IPS DF 6.9 (cell line): ENCODE results near the gene JCAD.
"Not testable (repeated sequence)": the region's sequence is repeated elsewhere in the genome, so short reads cannot be mapped to it uniquely, and the experiment has no call there.

Source experiments
- DNase-seq: peaks from one replicate; pipeline ENCODE4 v3.0.0-alpha.2; 2013; ENCODE audit warnings: low read depth, low spot score
- H3K27ac ChIP-seq: one replicate; pipeline ENCODE4 v1.5.1; 2013; ENCODE audit warnings: low read length, control low read depth
- H3K27me3 ChIP-seq: 2 replicates; pipeline ENCODE4 v1.6.1; 2013; ENCODE audit warnings: mild to moderate bottlenecking, low read length; ENCODE audit not compliant: control insufficient read depth, insufficient read depth
- H3K36me3 ChIP-seq: 2 replicates; pipeline ENCODE4 v1.6.1; 2013; ENCODE audit warnings: low read length; ENCODE audit not compliant: control insufficient read depth, insufficient read depth
- H3K4me1 ChIP-seq: 2 replicates; pipeline ENCODE4 v1.6.1; 2013; ENCODE audit warnings: low read length; ENCODE audit not compliant: control insufficient read depth, insufficient read depth
- H3K4me3 ChIP-seq: 2 replicates; pipeline ENCODE4 v1.5.1; 2013; ENCODE audit warnings: mild to moderate bottlenecking, low read length
- H3K9me3 ChIP-seq: 2 replicates; pipeline ENCODE4 v1.6.1; 2013; ENCODE audit warnings: low read length, inconsistent platforms; ENCODE audit not compliant: control insufficient read depth, insufficient read depth
- whole genome bisulfite sequencing: extraction: QIAGEN DNeasy Blood & Tissue Kit; methylation state at CpG from one replicate; pipeline ENCODE4 v1.1.7; 2013; ENCODE audit warnings: mixed read lengths, missing lambda C conversion rate; ENCODE audit not compliant: insufficient read length, insufficient coverage; 5-methylcytosine and 5-hydroxymethylcytosine counted together

Gene JCAD

GRCh38 chr10:29987471-29987870 is 71.9 kb downstream of the JCAD start:
- Histone ChIP-seq H3K27me3 (no peaks in the 10 kb centered on the region), H3K36me3 (no peaks in the 10 kb centered on the region), H3K27ac (no peak overlapping the region), H3K4me1 (no peaks in the 10 kb centered on the region), H3K9me3 (no peaks in the 10 kb centered on the region), H3K4me3 (no peak overlapping the region)
- DNase-seq = no peak
- WGBS = no CpG with 5 or more reads among the region's 4 CpGs

DNA sequence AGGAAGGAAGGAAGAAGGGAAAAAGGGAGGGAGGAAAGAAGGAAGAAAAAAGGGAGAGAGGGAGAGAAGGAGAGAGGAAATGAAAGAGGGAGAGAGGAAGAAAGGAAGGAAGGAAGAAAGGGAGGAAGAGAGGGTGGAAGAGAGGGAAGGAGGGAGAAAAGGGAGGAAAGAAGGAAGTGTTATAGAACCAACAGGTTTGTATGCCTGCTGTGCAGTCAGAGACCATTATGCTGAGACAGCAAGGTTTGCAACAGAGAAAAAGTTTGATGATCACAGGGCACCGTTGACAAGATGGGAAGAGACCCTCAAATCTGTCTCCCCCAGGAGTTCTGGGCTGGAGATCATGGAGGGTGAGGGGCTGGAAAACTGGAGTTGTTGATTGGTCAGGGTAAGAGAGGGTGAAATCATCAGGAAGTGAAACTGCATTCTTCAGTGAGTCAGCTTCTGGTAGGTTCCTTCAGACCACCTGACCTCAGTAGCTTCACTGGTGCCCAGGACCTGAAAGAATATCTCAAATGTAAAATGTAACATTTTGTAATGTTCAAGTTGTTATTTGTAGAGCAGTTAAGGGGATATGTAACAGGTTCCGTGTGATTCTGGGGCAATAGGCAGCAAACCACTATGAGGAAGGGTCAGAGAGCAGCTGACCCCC is 76.3 kb downstream of the JCAD start:
- no peak for DNase-seq
- no CpG with 5 or more reads among the region's 2 CpGs for WGBS
- H3K9me3 ChIP-seq = no peaks in the 10 kb centered on the region

GRCh38 chr10:29981510-29981909 is 77.9 kb downstream of the JCAD start:
- DNase-seq = no peak
- H3K9me3 ChIP-seq = no peaks in the 10 kb centered on the region
- no peak overlapping the region for H3K27ac ChIP-seq
- H3K36me3 ChIP-seq = no peaks in the 10 kb centered on the region
- WGBS = no CpG with 5 or more reads among the region's 3 CpGs
- H3K27me3 ChIP-seq = no peaks in the 10 kb centered on the region
- no peaks in the 10 kb centered on the region for H3K4me1 ChIP-seq
- no peak overlapping the region for H3K4me3 ChIP-seq

More for the DNA sequence above, 76.3 kb downstream of the JCAD start:
- H3K36me3 ChIP-seq = no peaks in the 10 kb centered on the region
- H3K4me1 ChIP-seq = no peaks in the 10 kb centered on the region
- H3K4me3 ChIP-seq = no peak overlapping the region
- no peaks in the 10 kb centered on the region for H3K27me3 ChIP-seq
- H3K27ac ChIP-seq = no peak overlapping the region

DNA sequence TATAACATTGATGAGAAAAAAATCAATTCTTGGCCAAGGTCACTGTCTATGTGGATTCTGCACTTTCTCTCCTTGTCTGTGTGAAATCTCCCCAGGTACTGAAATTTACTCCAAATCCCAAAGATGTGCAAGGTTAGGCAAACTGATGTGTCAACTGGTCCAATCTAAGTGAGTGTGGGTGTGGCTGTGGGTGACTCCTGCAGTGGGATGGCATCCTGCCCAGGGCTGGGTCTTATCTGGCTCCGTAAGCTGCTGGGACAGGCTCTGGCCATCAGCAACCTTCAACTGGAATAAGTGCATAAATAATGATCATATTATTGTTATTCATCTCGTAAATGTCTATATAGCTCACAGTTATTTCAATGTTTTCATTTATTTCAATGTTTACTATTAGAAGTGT is 79.3 kb downstream of the JCAD start:
- H3K9me3 ChIP-seq = no peaks in the 10 kb centered on the region
- H3K36me3 ChIP-seq = no peaks in the 10 kb centered on the region
- no peaks in the 10 kb centered on the region for H3K27me3 ChIP-seq
- DNase-seq = no peak
- no CpG with 5 or more reads among the region's 2 CpGs for WGBS
- no peak overlapping the region for H3K27ac ChIP-seq
- H3K4me3 ChIP-seq = no peak overlapping the region
- H3K4me1 ChIP-seq = no peaks in the 10 kb centered on the region

- WGBS = no CpG with 5 or more reads among the region's 2 CpGs
- H3K4me3 ChIP-seq, H3K4me1 ChIP-seq, H3K27me3 ChIP-seq, DNase-seq, H3K27ac ChIP-seq, H3K9me3 ChIP-seq, H3K36me3 ChIP-seq: not testable (repeated sequence)
These were observed 80.0 kb downstream of the JCAD start for GRCh38 chr10:29979421-29979779.

DNA sequence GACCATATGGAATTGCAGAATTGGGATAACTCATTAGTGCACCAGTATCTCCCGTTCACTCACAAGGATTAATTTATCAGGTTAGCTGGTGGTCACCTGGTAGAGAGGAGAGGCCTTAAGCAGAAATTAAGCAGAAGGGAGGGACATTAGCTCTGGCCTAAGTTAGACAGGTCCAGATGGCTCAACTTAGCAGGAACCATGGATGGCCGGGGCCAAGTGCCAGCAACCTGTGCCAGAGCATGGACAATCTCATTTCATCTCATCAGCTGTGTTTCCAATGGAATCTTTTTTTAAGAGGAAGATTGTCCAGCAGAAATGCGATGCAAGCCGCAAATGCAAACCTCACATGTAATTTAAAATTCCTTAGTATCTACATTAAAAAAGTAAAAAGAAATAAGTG is 82.2 kb downstream of the JCAD start:
- DNase-seq = no peak
- H3K27ac ChIP-seq = no peak overlapping the region
- no peaks in the 10 kb centered on the region for H3K36me3 ChIP-seq
- no peaks in the 10 kb centered on the region for H3K4me1 ChIP-seq
- no CpG with 5 or more reads among the region's 4 CpGs for WGBS
- no peaks in the 10 kb centered on the region for H3K27me3 ChIP-seq
- H3K4me3 ChIP-seq = no peak overlapping the region
- no peaks in the 10 kb centered on the region for H3K9me3 ChIP-seq

- H3K27ac ChIP-seq = no peak overlapping the region
- no peak overlapping the region for H3K4me3 ChIP-seq
- DNase-seq = no peak
- no peaks in the 10 kb centered on the region for H3K9me3 ChIP-seq
- no peaks in the 10 kb centered on the region for H3K4me1 ChIP-seq
- no peaks in the 10 kb centered on the region for H3K27me3 ChIP-seq
- no peaks in the 10 kb centered on the region for H3K36me3 ChIP-seq
- WGBS = no CpG with 5 or more reads among the region's 2 CpGs
These were observed 83.3 kb downstream of the JCAD start for GRCh38 chr10:29976134-29976533.

GRCh38 chr10:29974773-29975172 is 84.6 kb downstream of the JCAD start:
- DNase-seq = no peak
- no CpG with 5 or more reads among the region's 3 CpGs for WGBS
- no peaks in the 10 kb centered on the region for H3K36me3 ChIP-seq
- H3K27ac ChIP-seq = no peak overlapping the region
- H3K27me3 ChIP-seq = no peaks in the 10 kb centered on the region
- no peaks in the 10 kb centered on the region for H3K4me1 ChIP-seq
- no peaks in the 10 kb centered on the region for H3K9me3 ChIP-seq
- H3K4me3 ChIP-seq = no peak overlapping the region

DNA sequence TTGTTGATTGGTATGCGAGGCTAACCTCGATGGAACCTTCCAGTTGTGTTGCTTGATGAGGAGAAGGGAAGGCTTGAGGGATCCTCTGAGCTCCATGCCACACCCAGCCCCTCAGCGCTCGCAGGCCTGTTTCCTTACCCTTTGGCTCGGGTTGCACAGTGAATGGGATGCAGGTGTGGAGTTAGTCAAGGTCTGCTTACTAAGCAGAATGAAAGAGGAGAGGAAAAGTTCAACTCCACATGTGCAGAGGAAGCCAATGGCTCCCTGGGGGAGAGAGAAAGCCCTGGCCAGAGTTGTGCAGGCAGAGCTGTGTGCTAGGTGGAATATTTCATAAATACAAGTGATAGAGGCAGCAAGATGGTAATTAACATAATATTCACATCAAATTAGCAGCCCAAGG is 85.5 kb downstream of the JCAD start:
- WGBS = no CpG with 5 or more reads among the region's 5 CpGs
- no peak for DNase-seq
- Histone ChIP-seq H3K27ac (no peak overlapping the region), H3K9me3 (no peaks in the 10 kb centered on the region), H3K4me3 (no peak overlapping the region), H3K27me3 (no peaks in the 10 kb centered on the region), H3K36me3 (no peaks in the 10 kb centered on the region), H3K4me1 (no peaks in the 10 kb centered on the region)

DNA sequence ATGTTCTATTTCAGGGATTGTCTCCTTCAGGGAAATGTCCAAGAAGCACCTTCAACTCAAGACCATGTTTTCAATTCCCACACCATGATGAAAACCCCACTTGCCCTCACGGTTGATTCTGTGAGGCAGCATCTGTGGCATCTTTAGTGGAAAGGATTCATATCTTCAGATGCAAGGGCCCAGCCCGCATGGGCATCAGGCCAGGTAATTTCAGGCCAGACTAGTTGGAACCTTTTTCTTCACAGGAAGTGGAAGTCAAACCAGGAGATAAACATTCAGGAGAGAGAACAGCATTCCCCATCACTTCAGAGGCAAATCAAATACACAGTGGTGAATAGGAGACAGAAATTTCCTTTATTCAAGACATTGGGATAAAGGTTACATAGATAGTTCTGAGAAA is 88.8 kb downstream of the JCAD start:
- no peaks in the 10 kb centered on the region for H3K36me3 ChIP-seq
- H3K27ac ChIP-seq = no peak overlapping the region
- no peak overlapping the region for H3K4me3 ChIP-seq
- H3K4me1 ChIP-seq = no peaks in the 10 kb centered on the region
- WGBS = no CpG with 5 or more reads among the region's 2 CpGs
- no peak for DNase-seq
- H3K27me3 ChIP-seq = no peaks in the 10 kb centered on the region
- H3K9me3 ChIP-seq = no peaks in the 10 kb centered on the region

GRCh38 chr10:29970012-29970396 is 89.4 kb downstream of the JCAD start:
- no peaks in the 10 kb centered on the region for H3K9me3 ChIP-seq
- no CpG with 5 or more reads among the region's 6 CpGs for WGBS

More at GRCh38 chr10:29970012-29970396, 89.4 kb downstream of the JCAD start:
- H3K27ac ChIP-seq = no peak overlapping the region
- H3K4me3 ChIP-seq = no peak overlapping the region
- H3K36me3 ChIP-seq = no peaks in the 10 kb centered on the region
- DNase-seq = no peak
- H3K4me1 ChIP-seq = no peaks in the 10 kb centered on the region
- H3K27me3 ChIP-seq = no peaks in the 10 kb centered on the region
